Neural progenitor cell (in vitro differentiated cells): ENCODE results near the gene KY. TPM values are rescaled to one million over a fixed set of nuclear protein-coding genes. Genes with fewer than 3 reads are reported as not detected.

Experiments
- DNase-seq: peaks from one replicate; pipeline ENCODE4 v3.0.0-alpha.2; 2016; ENCODE audit warnings: low spot score
- H2AFZ ChIP-seq: fragments of 200-600 bp; sonication (generic); replicated peaks from 2 replicates; pipeline ENCODE4 v1.6.1; 2016; ENCODE audit warnings: antibody characterized with exemption
- H3F3A ChIP-seq: fragments of 200-600 bp; sonication (generic); 2 replicates; pipeline ENCODE4 v1.6.1; 2016; ENCODE audit warnings: antibody characterized with exemption, low read depth
- H3K27ac ChIP-seq: fragments of 200-600 bp; sonication (generic); 2 replicates; pipeline ENCODE4 v1.5.1; 2016; ENCODE audit warnings: mild to moderate bottlenecking
- H3K27me3 ChIP-seq: fragments of 200-600 bp; sonication (generic); 2 replicates; pipeline ENCODE4 v1.6.1; 2016; ENCODE audit warnings: mild to moderate bottlenecking, moderate library complexity
- H3K36me3 ChIP-seq: fragments of 200-600 bp; sonication (generic); 2 replicates; pipeline ENCODE4 v1.5.1; 2016
- H3K4me1 ChIP-seq: fragments of 200-600 bp; sonication (generic); 2 replicates; pipeline ENCODE4 v1.6.1; 2016; ENCODE audit warnings: mixed run types
- H3K4me2 ChIP-seq: fragments of 200-600 bp; sonication (generic); 2 replicates; pipeline ENCODE4 v1.6.1; 2016
- H3K4me3 ChIP-seq: fragments of 200-600 bp; sonication (generic); 2 replicates; pipeline ENCODE4 v1.5.1; 2016
- H3K79me2 ChIP-seq: fragments of 200-600 bp; sonication (generic); 2 replicates; pipeline ENCODE4 v1.6.1; 2016; ENCODE audit warnings: low read depth
- H3K9ac ChIP-seq: fragments of 200-600 bp; sonication (generic); 2 replicates; pipeline ENCODE4 v1.6.1; 2016
- H3K9me3 ChIP-seq: fragments of 200-600 bp; sonication (generic); 2 replicates; pipeline ENCODE4 v1.5.1; 2016; ENCODE audit warnings: low read depth
- H4K20me1 ChIP-seq: fragments of 200-600 bp; sonication (generic); 2 replicates; pipeline ENCODE4 v1.6.1; 2016; ENCODE audit warnings: low read depth
- H3K27ac Mint-ChIP-seq: 3 replicates; pipeline ENCODE4 v1.8.0; 2021; ENCODE audit warnings: mixed read lengths
- H3K27me3 Mint-ChIP-seq: 2 replicates; pipeline ENCODE4 v1.8.0; 2022; ENCODE audit warnings: low read depth, mild to moderate bottlenecking, inconsistent platforms, moderate library complexity, mixed read lengths; ENCODE audit not compliant: insufficient read depth
- H3K36me3 Mint-ChIP-seq: 3 replicates; pipeline ENCODE4 v1.8.0; 2021; ENCODE audit warnings: mixed read lengths
- H3K4me1 Mint-ChIP-seq: 3 replicates; pipeline ENCODE4 v1.8.0; 2021; ENCODE audit warnings: mixed read lengths
- H3K4me3 Mint-ChIP-seq: 3 replicates; pipeline ENCODE4 v1.8.0; 2021; ENCODE audit warnings: mild to moderate bottlenecking, moderate library complexity, mixed read lengths
- H3K9me3 Mint-ChIP-seq: 3 replicates; pipeline ENCODE4 v1.8.0; 2020; ENCODE audit warnings: mixed read lengths
- CTCF ChIP-seq: fragments of 200-600 bp; sonication (generic); IDR thresholded peaks from 2 replicates; pipeline ENCODE4 v1.5.1; 2017; ENCODE audit warnings: antibody characterized with exemption, mild to moderate bottlenecking
- EZH2 ChIP-seq: fragments of 200-600 bp; sonication (generic); IDR thresholded peaks from 2 replicates; pipeline ENCODE4 v1.6.1; 2017; ENCODE audit warnings: antibody characterized with exemption, mild to moderate bottlenecking, moderate library complexity
- EZH2phosphoT487 ChIP-seq: fragments of 200-600 bp; sonication (generic); IDR thresholded peaks from 2 replicates; pipeline ENCODE4 v1.6.1; 2017; ENCODE audit warnings: antibody characterized with exemption
- total RNA-seq: library from RNA; depleted of rRNA; stranded (reverse); fragments of >200 nt; gene quantifications from 2 replicates; pipeline ENCODE4 v1.2.3, GENCODE V29; 2015; ENCODE audit warnings: low replicate concordance

Gene KY
- total RNA-seq, 1 donor from 2014 or later = not detected

GRCh38 chr3:134672571-134672970 lies 21.7 kb upstream of the KY start:
- Histone ChIP-seq H3K4me3 (no peak overlapping the region), H3K4me2 (no peak overlapping the region), H3K36me3 (no peaks in the 10 kb centered on the region), H3K9me3 (no peaks in the 10 kb centered on the region), H4K20me1 (no peaks in the 10 kb centered on the region), H3K79me2 (no peaks in the 10 kb centered on the region), H3K4me1 (no peaks in the 10 kb centered on the region), H3F3A (no peaks in the 10 kb centered on the region), H3K27ac (no peak overlapping the region), H3K27me3 (peaks cover 19% of the 10 kb centered on the region), H3K9ac (no peak overlapping the region), H2AFZ (no peak overlapping the region)
- no peaks in the 10 kb centered on the region for H3K4me1 Mint-ChIP-seq
- peaks cover 12% of the 10 kb centered on the region for H3K27me3 Mint-ChIP-seq
- no peak overlapping the region for H3K27ac Mint-ChIP-seq
- DNase-seq = no peak
- no peaks in the 10 kb centered on the region for H3K36me3 Mint-ChIP-seq
- TF ChIP-seq CTCF (no peak), EZH2 (no peak), EZH2phosphoT487 (no peak)
- peaks cover 20% of the 10 kb centered on the region for H3K9me3 Mint-ChIP-seq
- H3K4me3 Mint-ChIP-seq = no peak overlapping the region

- H3K27me3 ChIP-seq = peaks cover 22% of the 10 kb centered on the region
- no peaks in the 10 kb centered on the region for H3K79me2 ChIP-seq
- H3K9me3 ChIP-seq = no peaks in the 10 kb centered on the region
- Mint-ChIP-seq H3K9me3 (peaks cover 1% of the 10 kb centered on the region), H3K27ac (no peak overlapping the region), H3K27me3 (peaks cover 4% of the 10 kb centered on the region), H3K4me3 (no peak overlapping the region), H3K36me3 (no peaks in the 10 kb centered on the region), H3K4me1 (peaks cover 5% of the 10 kb centered on the region)
- no peak overlapping the region for H3K4me3 ChIP-seq
- no peaks in the 10 kb centered on the region for H4K20me1 ChIP-seq
- H3K9ac ChIP-seq = no peak overlapping the region
- H3K4me2 ChIP-seq = no peak overlapping the region
- no peaks in the 10 kb centered on the region for H3F3A ChIP-seq
- no peaks in the 10 kb centered on the region for H3K36me3 ChIP-seq
- H3K27ac ChIP-seq = no peak overlapping the region
- H2AFZ ChIP-seq = no peak overlapping the region
- DNase-seq = no peak
- no peaks in the 10 kb centered on the region for H3K4me1 ChIP-seq
- TF ChIP-seq EZH2 (no peak), CTCF (no peak), EZH2phosphoT487 (no peak)
Measured at GRCh38 chr3:134667956-134668355, 17.1 kb upstream of the KY start.

DNA sequence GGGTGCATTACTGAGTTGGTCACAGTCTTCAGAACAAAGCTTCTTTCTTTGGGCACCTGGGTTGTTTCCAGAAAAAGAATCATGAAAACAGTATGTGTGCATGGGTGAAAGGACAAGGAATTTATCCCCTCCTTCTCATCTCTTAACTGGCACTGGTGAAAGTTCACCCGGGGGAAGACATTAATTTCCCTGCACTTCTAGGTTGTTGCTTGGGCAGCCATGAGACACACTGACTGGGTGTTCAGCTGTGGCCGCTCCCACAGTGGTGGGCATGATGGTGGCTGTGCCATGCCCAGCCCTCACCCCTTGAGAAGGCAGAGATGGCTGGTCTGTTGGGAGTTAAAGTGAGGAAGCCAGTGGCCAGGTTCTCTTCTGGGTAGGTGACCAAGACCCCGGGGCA lies 16.6 kb upstream of the KY start:
- no peaks in the 10 kb centered on the region for H3K36me3 Mint-ChIP-seq
- H3K9me3 Mint-ChIP-seq = no peaks in the 10 kb centered on the region
- no peaks in the 10 kb centered on the region for H3K9me3 ChIP-seq
- H3K27me3 ChIP-seq = peaks cover 22% of the 10 kb centered on the region
- H3K27me3 Mint-ChIP-seq = peaks cover 3% of the 10 kb centered on the region
- no peak overlapping the region for H3K4me3 ChIP-seq
- H3K4me3 Mint-ChIP-seq = no peak overlapping the region
- TF ChIP-seq EZH2phosphoT487 (no peak), CTCF (no peak), EZH2 (no peak)
- no peaks in the 10 kb centered on the region for H3K4me1 ChIP-seq
- peaks cover 7% of the 10 kb centered on the region for H3K4me1 Mint-ChIP-seq
- no peak overlapping the region for H2AFZ ChIP-seq
- H3K79me2 ChIP-seq = no peaks in the 10 kb centered on the region
- no peaks in the 10 kb centered on the region for H3F3A ChIP-seq
- DNase-seq = no peak
- no peaks in the 10 kb centered on the region for H4K20me1 ChIP-seq
- H3K36me3 ChIP-seq = no peaks in the 10 kb centered on the region
- no peak overlapping the region for H3K4me2 ChIP-seq
- no peak overlapping the region for H3K27ac ChIP-seq
- H3K9ac ChIP-seq = no peak overlapping the region
- H3K27ac Mint-ChIP-seq = no peak overlapping the region
